CD4-positive, alpha-beta T cell treated with Interferon alpha-2 for 1 hour (primary cell): Measurements from ENCODE around the gene PSMB4.
"Not testable (repeated sequence)": the region's sequence is repeated elsewhere in the genome, so short reads cannot be mapped to it uniquely, and the experiment has no call there.

Source experiments
- DNase-seq, 2 donors: peaks; one replicate each; pipeline ENCODE4 v3.0.0-alpha.2; 2020 to 2022

The PSMB4 gene

DNA sequence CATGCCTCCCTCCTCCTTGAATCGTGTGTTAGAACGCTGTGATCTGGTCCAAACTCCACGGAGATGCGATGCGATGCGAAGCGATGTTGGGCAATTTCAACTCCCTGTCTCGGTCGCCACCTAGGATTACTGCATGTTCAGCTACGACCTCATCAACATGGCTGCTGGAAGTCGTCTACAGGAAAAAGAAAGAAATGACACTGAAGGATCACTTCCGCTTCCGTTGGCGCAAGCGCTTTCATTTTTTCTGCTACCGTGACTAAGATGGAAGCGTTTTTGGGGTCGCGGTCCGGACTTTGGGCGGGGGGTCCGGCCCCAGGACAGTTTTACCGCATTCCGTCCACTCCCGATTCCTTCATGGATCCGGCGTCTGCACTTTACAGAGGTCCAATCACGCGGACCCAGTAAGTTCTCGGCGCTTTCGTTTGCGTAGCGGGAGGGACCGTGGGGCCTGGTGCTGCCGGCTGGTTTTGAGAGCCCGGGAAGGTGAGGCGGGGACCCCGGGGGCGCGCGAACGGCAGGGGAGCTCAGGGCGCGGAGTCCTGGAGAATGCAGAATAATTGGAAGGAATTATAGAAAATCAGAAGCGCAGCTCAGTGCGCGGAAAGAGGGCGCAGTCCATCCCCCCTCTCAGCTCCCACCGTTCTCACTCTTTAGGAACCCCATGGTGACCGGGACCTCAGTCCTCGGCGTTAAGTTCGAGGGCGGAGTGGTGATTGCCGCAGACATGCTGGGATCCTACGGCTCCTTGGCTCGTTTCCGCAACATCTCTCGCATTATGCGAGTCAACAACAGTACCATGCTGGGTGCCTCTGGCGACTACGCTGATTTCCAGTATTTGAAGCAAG, at the start of gene PSMB4:
TSS of gene PSMB4 (plus strand) at position 250 of the 848 bp plus-strand sequence. CDS start at position 265, 15 bp downstream.
- DNase-seq: peak; percentile 88 to 91

DNA sequence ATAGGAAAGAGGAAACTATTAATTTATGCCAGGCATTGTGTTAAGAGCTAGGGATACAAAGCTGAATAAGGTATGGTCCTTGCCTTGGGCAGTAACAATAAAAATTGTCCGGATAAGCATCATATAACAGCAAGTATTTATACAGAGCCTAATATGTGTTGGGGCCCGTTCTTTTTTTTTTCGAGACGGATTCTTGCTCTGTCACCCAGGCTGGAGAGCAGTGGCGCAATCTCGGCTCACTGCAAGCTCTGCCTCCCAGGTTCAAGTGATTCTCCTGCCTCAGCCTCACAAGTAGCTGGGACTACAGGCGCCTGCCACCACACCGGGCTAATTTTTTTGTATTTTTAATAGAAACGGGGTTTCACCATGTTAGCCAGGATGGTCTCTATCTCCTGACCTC, 49.0 kb upstream of the PSMB4 start:
- not testable (repeated sequence) for DNase-seq

DNA sequence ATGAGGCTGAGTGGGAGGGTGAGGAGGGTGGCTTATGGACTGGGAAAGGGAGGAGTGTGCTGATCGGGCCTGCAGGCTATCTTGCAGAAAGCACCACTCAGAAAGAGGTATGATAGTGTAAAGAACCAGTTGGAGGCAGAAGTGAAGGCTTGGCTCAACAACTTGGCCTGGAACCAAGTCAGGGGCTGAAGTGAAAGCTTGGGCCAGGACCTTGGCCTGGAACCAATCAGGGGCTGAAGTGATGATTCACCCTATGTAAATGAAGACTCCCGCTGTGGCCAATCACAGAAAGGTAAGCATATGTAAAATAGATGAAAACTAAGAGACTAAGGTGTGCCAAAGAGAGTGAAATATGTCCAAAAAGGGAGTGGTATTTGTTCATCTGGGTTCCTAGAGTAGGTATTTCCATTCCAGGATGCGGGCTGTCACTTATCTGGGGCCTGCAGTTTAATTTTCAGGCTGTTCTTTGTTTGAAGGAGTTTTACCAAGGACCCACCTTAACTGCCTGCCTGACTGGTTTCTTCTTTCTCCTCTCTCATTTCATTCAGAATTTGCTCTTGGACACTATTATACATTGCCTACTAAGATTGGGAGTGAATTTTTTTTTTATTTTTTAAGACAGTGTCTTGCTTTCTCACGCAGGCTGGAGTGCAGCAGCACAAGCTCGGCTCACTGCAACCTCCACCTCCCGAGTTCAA, 47.2 kb upstream of the PSMB4 start:
- DNase-seq: no peak

DNA sequence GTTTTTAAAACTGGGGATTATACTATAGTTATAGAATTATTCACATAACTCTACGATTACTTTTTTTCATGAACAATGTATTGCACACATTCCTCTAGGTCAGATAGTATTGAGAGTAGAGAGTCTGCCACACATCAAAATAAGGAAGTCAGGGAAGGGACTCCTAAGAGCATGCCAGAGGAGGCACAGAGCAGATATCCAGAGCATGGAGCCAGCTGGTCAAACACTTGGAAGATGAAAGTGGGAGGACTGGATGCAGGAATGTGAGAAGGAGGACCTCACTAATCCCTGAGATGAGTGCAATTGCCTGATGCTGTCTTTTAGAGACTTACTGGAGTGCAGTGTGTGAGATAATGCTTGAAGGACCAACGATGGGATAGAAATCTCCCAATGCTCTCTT, 42.7 kb upstream of the PSMB4 start:
- no peak for DNase-seq

DNA sequence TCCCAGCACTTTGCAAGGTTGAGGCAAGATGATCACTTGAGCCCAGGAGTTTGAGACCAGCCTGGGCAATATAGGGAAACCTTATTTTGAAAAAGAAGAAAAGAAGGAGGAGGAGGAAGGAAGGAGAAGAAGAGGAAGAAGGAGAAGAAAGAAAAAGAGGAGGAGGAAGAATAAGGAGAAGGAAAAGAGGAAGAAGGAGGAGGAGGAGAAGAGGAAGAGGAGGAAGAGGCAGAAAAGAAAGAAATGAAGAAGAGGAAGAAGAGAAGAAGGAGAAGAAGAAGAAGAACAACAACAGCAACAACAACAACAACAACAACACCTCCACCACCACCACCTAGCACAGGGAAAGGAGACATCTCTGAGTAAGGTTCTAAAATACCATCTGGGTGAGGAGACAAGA, 37.5 kb upstream of the PSMB4 start:
- no peak for DNase-seq

DNA sequence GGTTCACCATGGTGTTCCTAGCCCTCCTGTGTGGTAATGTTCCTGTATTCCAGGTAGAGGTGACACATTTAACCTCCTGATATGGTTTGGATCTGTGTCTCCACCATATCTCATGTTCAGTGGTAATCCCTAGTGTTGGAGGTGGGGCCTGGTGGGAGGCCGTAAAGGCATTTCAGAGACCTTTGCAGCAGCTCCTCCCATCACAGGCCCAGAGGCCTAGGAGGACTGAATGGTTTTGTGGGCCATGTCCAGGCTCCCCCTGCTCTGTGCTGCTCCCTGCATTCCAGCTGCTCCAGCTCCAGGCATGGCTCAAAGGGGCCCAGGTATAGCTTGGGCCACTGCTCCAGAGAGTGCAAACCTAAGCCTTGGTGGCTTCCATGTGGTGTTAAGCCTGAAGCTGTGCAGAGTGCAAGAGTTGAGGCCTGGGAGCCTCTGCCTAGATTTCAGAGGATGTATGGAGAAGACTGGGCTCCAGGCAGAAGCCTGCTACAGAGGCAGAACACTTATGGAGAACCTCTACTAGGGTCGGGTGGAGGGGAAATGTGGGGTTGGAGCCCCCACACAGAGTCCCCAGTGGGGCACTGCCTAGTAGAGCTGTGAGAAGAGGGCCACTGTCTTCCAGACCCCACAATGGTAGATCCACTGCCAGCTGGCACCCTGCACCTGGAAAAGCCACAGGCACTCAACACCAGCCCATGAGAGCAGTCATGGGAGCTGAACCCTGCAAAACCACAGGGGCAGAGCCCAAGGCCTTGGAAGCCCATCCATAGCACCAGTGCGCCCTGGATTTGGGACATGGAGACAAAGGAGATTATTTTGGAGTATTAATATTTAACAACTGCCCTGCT, 36.8 kb upstream of the PSMB4 start:
- no peak for DNase-seq

DNA sequence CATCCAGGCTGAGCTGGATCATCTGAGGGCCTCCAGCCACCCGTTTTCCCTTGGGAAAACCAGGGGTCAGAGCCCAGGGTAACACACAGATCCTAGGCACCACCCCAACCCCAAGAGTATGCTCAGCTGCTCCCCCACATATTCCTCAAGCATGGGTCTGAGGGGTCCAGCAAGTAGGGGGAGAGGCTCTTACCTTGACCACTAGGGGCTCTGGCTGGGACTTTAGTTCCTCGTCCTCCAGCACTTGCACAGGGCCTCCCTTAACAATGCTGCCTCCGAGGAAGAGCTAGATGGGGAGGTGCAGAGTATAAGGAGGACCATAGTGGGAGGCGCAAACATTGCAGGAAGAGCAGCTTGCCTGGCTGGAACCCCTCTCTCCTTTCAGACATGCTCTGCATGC, 34.4 kb upstream of the PSMB4 start:
- DNase-seq: no peak

DNA sequence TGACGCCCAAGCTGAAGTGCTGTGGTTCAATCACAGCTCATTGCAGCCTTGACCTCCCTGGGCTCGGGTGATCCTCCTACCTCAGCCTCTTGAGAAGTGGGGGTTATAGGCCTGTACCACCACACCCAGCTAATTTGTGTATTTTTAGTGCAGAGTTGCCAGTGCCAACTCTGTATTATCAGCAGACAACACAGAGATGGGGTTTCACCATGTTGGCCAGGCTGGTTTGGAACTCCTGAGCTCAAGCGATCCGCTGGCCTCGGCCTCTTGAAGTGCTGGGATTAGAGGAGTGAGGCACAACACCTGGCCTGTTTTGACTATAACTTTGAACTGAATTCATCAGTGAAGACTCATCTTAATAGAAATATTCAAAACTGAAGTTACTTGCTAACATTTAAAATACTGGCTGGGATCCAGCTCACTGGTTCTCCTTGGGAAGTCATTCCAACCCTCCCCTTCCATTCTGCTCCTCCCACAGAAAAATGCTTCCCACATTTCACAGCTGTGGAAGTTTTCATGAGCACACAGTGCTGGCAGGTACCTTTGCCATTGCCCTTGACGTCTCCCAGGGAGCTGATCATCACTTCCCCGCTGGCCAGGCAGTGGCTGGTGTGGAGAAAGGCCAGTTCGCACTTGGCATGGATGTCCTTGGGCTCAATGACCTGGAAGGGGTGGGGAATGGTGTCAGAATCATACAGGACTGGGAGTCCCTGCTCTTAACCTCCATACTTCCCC, 31.5 kb upstream of the PSMB4 start:
- no peak for DNase-seq

DNA sequence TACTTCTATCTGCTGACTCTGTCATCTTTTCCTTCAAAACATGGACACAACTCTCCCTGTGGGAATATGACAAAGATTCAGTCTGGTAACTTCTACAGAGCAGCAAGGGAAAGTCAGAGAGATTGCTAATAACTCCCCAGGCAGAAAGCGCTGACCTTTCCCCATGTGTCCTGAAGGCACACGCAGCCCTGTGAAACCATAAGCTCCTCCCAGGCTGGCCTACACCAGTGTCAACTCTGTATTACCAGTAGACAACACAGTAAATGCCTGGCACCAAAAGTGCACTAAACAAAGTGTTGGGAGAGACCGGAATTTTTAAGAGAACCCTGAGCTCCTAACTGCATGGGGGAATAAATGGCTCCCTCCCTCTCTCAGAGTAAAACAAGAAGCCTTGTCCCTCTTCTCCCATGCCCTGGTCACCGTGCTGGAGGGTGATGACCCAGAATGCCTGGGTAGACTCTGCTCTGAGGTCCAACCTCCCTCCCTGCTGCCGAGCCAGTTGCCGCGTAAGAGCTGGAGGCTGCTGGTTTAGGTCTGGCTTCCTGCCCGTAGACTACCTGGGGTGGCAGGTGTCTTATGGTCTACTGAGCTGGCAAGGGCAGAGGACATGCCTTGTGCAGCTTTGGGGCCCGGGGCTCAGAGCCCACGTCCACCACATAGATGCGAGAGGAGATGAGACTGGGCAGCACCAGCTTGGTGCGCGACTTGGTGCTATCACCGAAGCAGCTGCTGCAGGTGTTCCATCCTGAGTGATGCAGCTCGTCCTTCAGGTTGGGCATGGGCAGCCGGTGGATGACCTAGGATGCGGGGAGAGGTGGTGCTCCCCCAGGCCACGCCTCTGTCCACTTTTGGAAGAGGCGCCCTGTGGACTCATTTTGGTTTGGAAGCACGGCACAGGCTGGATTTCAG, 30.7 kb upstream of the PSMB4 start:
- no peak for DNase-seq

DNA sequence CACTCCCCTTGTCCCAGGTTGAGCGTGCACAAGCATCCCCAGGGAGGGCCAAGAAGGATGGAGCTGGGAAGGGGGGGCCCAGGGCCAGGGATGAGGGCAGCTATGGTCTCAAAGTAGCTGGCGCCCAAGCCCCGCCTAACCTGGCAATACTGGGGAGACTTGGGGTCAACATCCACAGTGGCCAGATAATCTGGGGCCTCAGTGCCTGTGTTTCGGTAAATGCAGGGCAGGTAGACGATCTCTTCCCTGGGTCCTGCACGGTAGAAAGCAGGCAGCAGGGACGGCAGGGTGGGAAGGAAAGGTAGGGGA, 30.1 kb upstream of the PSMB4 start:
- no peak for DNase-seq

DNA sequence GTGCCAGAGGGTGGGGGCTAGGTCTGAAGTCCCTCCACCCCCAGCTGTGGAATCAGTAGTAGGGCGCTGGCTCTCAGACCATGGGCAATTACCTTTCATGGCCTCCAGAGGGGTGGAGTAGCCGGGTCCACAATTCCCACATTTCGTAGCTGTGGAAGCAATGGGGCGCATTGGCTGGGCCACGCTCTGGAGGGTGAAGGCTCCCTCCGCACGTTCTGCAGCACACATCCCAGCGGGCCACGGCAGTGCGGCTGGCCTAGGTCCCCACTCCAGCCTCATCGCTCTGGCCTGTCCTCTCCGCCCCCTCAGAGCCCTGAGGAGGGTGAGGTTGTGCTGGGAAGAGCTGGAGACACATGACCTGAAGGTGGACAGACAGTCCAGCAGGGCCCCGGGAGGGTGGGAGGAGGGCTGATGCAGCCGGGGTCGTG, 29.7 kb upstream of the PSMB4 start:
- no peak for DNase-seq

DNA sequence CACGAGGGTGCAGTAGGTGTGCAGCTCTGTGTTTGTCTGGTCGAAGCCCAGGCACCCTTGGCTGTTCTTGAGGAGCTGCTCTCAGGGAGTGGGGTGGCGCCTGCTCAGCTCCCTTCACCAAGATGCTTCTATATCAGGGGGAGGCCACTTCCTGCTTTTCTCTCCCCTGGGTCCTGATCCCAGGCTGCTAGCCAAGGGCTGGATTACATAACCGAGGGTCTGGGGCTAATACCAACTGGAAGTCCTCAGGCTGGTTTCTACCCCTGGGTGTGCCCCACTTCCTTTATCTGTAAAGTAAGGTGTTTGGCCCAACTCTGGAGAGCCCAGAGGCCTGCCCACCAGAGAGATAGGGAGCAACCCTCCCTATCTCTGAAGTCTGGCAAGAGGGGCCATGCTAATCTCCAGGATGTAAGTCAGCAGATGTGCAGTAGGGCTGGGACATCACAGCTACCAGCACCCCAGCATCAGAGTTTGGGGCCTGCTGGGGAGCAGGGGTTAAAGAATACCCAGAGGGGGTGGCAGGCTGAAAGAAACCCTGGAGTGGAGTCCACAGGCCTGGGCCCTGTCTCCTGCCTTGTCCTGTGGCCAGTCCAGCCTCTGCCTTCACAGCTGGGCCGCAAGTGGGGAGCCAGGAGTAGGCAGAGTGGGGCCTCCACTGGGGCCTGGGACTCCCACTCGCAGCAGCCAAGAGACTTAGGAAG, 29.0 kb upstream of the PSMB4 start:
- DNase-seq: no peak

DNA sequence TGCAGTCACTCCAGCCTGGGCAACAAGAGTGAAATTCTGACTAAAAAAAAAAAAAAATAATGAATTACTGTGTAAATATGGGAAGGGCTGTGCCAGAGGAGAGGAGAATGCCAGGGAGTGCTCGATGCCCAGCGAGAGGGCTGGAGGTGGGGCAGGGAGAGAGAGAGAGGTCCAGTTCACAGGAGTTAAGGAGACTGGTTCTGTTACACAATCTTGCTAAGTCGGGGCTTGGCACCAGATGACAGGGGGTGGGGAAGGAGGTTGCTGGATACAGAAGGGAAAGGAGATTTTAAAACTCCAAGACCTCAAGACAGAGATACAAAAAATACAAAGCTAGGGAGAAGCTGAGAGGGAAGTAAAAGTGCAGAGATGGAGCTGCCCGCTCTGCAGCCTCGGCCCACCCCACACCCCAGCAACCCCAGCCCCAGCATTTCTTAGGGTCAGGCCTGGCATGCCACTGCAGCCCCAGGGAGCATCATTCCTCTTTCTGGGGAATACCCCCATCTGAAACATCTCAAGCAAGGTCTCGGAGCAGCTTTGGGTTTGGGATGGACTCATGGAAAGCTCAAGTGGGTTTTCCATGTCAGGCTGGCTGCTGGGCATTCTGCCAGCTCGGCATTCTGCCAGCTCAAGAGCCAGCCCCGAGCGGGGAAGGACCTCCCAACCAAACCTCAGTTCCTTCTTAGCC, 27.9 kb upstream of the PSMB4 start:
- DNase-seq: no peak

DNA sequence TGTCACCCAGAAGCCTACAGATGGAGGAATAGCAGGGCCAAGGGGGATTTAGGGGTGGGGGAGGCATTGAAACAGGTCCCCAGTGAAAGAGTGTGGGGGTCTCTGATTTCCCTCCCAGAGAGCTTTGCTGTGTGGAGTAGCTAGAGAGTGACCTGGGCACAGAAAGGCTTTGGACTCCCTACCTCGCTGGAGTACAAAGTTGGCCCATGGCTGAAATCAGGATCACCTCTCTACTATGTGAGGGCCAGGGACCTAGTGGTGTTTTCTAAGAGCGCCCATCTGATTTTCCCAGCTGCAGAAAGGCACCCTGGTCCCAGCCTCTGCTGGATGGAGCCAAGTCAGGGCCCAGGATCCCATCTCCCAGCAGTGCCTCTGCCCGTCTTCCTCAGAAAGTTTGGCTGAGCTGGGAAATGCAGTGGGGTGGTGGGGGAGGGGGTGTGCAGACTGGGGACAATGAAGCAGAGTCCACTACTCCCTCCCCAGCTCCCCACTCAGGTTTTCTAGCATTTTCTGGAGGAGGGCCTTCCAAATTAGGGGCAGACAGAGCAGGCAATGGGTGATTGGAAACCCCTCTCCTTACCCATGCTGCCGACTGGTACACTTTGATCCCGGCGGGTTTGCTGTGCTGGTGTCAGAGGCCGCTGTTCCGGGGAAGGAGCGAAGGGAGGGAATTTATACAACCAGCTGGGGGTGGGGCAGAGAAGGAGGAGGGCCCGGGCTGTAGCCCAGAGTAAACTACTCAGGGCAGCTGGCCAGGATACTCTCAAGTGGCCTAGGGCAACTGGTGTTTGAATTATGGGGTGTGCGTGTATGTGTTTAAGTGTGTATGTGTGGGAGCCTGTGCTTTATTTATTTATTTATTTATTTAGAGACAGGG, 27.1 kb upstream of the PSMB4 start, which contains the start of gene SELENBP1:
TSS of gene SELENBP1 (minus strand) at position 648 of the 877 bp plus-strand sequence. CDS start at position 584, 64 bp downstream.
- DNase-seq: no peak

DNA sequence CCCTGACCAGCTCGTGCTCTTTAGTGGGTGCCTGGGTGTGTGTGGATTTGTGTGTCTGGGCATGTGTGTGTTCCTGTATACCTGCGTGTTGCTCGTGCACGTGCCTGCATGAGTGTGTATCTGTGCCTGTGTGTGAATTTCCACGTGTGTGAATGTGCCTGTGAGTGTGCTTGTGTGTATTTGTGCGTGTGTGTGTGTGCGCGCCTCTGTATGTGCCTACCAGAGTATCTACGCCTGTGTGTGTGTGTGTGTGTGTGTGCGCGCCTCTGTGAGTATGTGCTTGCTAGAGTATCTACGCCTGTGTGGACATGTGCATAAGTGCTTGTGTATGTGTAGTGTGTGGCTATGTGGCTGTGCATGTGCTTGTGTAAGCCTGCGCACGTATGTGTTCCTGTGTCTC, 26.2 kb upstream of the PSMB4 start:
- no peak for DNase-seq

DNA sequence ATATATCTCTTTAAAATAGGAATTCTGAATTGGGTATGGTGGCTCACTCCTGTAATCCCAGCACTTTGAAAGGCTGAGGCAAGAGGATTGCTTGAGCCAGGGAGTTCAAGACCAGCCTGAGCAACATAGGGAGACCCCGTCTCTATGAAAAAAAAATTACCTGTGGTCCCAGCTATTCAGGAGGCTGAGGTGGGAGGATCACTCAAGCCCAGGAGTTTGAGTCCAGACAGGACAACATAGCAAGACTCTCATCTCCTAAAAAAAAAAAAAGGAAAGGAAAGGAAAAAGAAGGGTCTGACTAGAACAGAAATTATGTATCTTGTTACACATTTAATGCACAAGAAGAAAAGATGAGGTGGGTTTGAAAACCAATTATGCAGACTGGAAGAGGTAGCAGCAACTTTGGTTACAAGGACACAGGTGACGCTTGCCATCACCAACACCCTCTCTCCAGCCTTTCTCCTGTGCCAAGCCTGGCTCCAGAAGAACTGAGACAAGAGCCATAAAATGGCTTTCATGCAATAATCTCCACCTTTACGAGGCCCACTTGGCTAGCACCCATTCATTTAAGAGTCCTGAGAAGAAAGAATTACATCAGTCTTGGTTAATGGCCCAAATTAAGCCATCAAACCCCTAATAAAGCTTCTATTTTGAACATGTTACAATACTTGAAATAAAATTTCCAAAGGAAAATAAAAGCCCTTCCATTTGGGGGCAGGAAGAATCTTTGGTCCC, 22.1 kb upstream of the PSMB4 start:
- no peak for DNase-seq

DNA sequence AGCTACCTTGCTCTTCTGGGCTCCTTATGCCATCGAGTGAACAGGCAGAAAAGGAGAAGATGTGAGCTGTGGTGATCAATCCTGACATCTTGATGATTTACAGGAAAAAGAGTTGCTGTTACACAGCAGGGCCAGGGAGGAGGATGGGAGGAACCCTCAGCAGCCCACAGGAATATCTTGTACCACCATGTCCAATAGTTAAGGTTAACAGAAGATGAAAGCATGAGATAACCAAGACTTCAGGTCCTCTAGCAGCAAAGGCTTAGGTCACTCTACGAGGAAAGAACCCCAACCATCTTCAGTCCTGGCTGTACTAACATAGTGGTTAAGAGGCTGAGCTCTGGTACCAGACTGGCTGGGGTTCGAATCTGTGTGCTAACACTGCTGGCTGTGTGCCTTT, 14.8 kb upstream of the PSMB4 start:
- DNase-seq: no peak

DNA sequence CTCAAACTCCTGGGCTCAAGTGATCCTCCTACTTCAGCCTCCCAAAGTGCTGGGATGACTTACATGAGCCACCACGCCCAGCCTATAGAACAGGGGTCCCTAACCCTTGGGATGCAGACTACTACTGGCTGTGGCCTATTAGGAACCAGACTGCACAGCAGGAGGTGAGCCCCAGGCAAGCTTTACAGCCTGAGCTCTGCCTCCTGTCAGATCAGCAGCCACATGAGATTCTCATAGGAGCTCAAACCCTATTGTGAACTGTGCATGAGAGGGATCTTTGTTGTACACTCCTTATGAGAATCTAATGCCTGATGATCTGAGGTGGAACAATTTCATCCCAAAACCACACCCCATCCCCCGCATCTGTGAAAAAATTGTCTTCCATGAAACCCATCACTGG, 13.4 kb upstream of the PSMB4 start:
- DNase-seq: no peak
